Activated CD8-positive, alpha-beta memory T cell treated with anti-CD3 and anti-CD28 coated beads, Interleukin-2, amount 50 U/mL, for 24 hours (primary cell): ENCODE measurements around the gene NCMAP.

Source experiments
- DNase-seq: peaks from one replicate; pipeline ENCODE4 v3.0.0-alpha.2; 2020; ENCODE audit errors: extremely low read depth

NCMAP gene

GRCh38 chr1:24570265-24571125, 14.6 kb downstream of the NCMAP start:
- DNase-seq: no peak

GRCh38 chr1:24572301-24572700, 16.4 kb downstream of the NCMAP start:
- DNase-seq: no peak

GRCh38 chr1:24575905-24576587, 20.2 kb downstream of the NCMAP start:
- DNase-seq: no peak

GRCh38 chr1:24578846-24579245, 23.0 kb downstream of the NCMAP start:
- DNase-seq: no peak

- DNase-seq: no peak
Measured at GRCh38 chr1:24580756-24581155, 24.9 kb downstream of the NCMAP start.

GRCh38 chr1:24584171-24584647, 28.3 kb downstream of the NCMAP start:
- no peak for DNase-seq

GRCh38 chr1:24586119-24586518, 30.2 kb downstream of the NCMAP start:
- no peak for DNase-seq

GRCh38 chr1:24586970-24587820, 31.3 kb downstream of the NCMAP start:
- DNase-seq: no peak

- DNase-seq: no peak
Measured at GRCh38 chr1:24588573-24588972, 32.7 kb downstream of the NCMAP start.

- DNase-seq: no peak
Measured at GRCh38 chr1:24589200-24589599, 33.3 kb downstream of the NCMAP start.

GRCh38 chr1:24591781-24592180, 35.9 kb downstream of the NCMAP start:
- no peak for DNase-seq

GRCh38 chr1:24594328-24594598, 38.4 kb downstream of the NCMAP start:
- no peak for DNase-seq

- DNase-seq: no peak
Measured at GRCh38 chr1:24596401-24596880, 40.6 kb downstream of the NCMAP start.

- DNase-seq: no peak
Measured at GRCh38 chr1:24599265-24599664, 43.4 kb downstream of the NCMAP start.

GRCh38 chr1:24600551-24600950, 44.7 kb downstream of the NCMAP start:
- no peak for DNase-seq

- no peak for DNase-seq
Measured at GRCh38 chr1:24605534-24606295, 49.8 kb downstream of the NCMAP start.

GRCh38 chr1:24606296-24606605, 50.4 kb downstream of the NCMAP start:
- DNase-seq: no peak

GRCh38 chr1:24606621-24607020, 50.7 kb downstream of the NCMAP start:
- no peak for DNase-seq

- DNase-seq: no peak
Measured at GRCh38 chr1:24609949-24610517, 54.1 kb downstream of the NCMAP start.

- DNase-seq: no peak
Measured at GRCh38 chr1:24619376-24619775, 63.5 kb downstream of the NCMAP start.

- no peak for DNase-seq
Measured at GRCh38 chr1:24620678-24621077, 64.8 kb downstream of the NCMAP start.
